GM12878 (cell line): ENCODE data around the gene FALEC. TPM values are rescaled to one million over a fixed set of nuclear protein-coding genes. Genes with fewer than 3 reads are reported as not detected.
A peak's percentile ranks its signal among the peaks of the same experiment; 100 is the strongest.

Experiments
- ATAC-seq: fragments of 200-7000 bp; cut with Tn5 transposase; 3 replicates; pipeline ENCODE4 v1.9.1; 2020; ENCODE audit warnings: mild to moderate bottlenecking, moderate library complexity
- BruUV-seq: library from RNA; stranded (reverse); fragments of 400-500 nt; replicated peaks from 2 replicates; lab custom pipeline; 2021; lab: Mats Ljungman, UMichigan
- CTCF ChIA-PET: fragments of 300-600 bp; sonication (Branson Sonifier 250); formaldehyde crosslinking; extraction: SDS; loops from one replicate; lab custom pipeline; 2021; ENCODE audit warnings: inconsistent platforms; lab: Yijun Ruan, JAX
- POLR2A ChIA-PET: fragments of 350-600 bp; formaldehyde crosslinking; extraction: SDS; loops from one replicate; lab custom pipeline; 2021; ENCODE audit warnings: inconsistent platforms; lab: Charles Lee
- RAD21 ChIA-PET: fragments of 300-600 bp; sonication (Branson Sonifier 250); formaldehyde crosslinking; loops from one replicate; lab custom pipeline; 2023; ENCODE audit warnings: antibody characterized with exemption; ENCODE audit not compliant: unreplicated experiment; lab: Charles Lee
- SMC1A ChIA-PET: fragments of 300-600 bp; sonication (Branson Sonifier 250); formaldehyde crosslinking; loops from one replicate; lab custom pipeline; 2023; ENCODE audit not compliant: unreplicated experiment, uncharacterized antibody; lab: Charles Lee
- DNase-seq: peaks from one replicate; pipeline ENCODE4 v3.0.0-alpha.2; 2011; ENCODE audit warnings: low read depth, low spot score
- FAIRE-seq: peaks from 3 replicates; lab custom pipeline; 2011; peaks lifted over from hg19 to GRCh38; lab: Jason Lieb, UNC
- H2AFZ ChIP-seq: 2 replicates; pipeline ENCODE4 v1.6.0; 2011; ENCODE audit warnings: low read depth, low read length, control low read depth; ENCODE audit not compliant: control insufficient read depth
- H3K27ac ChIP-seq: 2 replicates; pipeline ENCODE4 v1.5.1; 2011; ENCODE audit warnings: control low read depth; ENCODE audit not compliant: control insufficient read depth, insufficient read depth
- H3K27me3 ChIP-seq, 2 experiments: replicated peaks in 1 of 2; 2 replicates each; pipeline versions ENCODE4 v1.6.0 to v1.6.1; 2011; ENCODE audit warnings: low read length in 1 of 2; ENCODE audit not compliant: control insufficient read depth in 2 of 2, insufficient read depth in 2 of 2
- H3K36me3 ChIP-seq, 2 experiments: 2 replicates each; pipeline ENCODE4 v1.5.1; 2011; ENCODE audit warnings: low read length in 1 of 2; ENCODE audit not compliant: control insufficient read depth in 2 of 2, insufficient read depth in 2 of 2
- H3K4me1 ChIP-seq: 2 replicates; pipeline ENCODE4 v1.6.1; 2011; ENCODE audit warnings: mild to moderate bottlenecking, low read length, moderate library complexity, mixed read lengths; ENCODE audit not compliant: control insufficient read depth, insufficient read depth
- H3K4me2 ChIP-seq: 2 replicates; pipeline ENCODE4 v1.6.0; 2011; ENCODE audit warnings: control low read depth; ENCODE audit not compliant: control insufficient read depth, insufficient read depth
- H3K4me3 ChIP-seq: fragments of 200-600 bp; sonication (generic); 2 replicates; pipeline ENCODE4 v1.5.1; 2016
- H3K79me2 ChIP-seq: 2 replicates; pipeline ENCODE4 v1.6.0; 2011; ENCODE audit warnings: low read length; ENCODE audit not compliant: control insufficient read depth, insufficient read depth
- H3K9ac ChIP-seq: 2 replicates; pipeline ENCODE4 v1.8.0; 2011; ENCODE audit warnings: low read length, control low read depth, mixed read lengths; ENCODE audit not compliant: control insufficient read depth, insufficient read depth
- H3K9me3 ChIP-seq: replicated peaks from 3 replicates; pipeline ENCODE4 v1.5.1; 2011; ENCODE audit warnings: mild to moderate bottlenecking, low read length; ENCODE audit not compliant: control insufficient read depth, insufficient read depth
- H4K20me1 ChIP-seq: 2 replicates; pipeline ENCODE4 v1.6.0; 2011; ENCODE audit not compliant: control insufficient read depth, insufficient read depth
- RAD21 ChIP-seq: IDR thresholded peaks from 2 replicates; pipeline ENCODE4 v1.6.1; 2011; ENCODE audit warnings: mild to moderate bottlenecking, low read depth, low read length, moderate library complexity; ENCODE audit not compliant: insufficient read depth
- SREBF2 ChIP-seq: IDR thresholded peaks from 2 replicates; pipeline ENCODE4 v1.6.1; 2012; ENCODE audit warnings: mild to moderate bottlenecking, low read length
- WGBS: methylation state at CpG from one replicate; pipeline ENCODE4 v1.1.6; 2016; ENCODE audit warnings: low lambda C conversion rate; ENCODE audit not compliant: insufficient replicate concordance, insufficient coverage; ENCODE audit errors: missing lambda C conversion rate; 5-methylcytosine and 5-hydroxymethylcytosine counted together
- in situ Hi-C: fragments of 300-500 bp; cut with MboI; formaldehyde crosslinking; loops from 9 replicates; pipeline ENCODE4 v1.14.3; 2018; ENCODE audit warnings: mixed read lengths
- intact Hi-C: fragments of 100-400 bp; cut with micrococcal nuclease; formaldehyde crosslinking; loops from one replicate; pipeline ENCODE4 v1.14.2; 2022; ENCODE audit not compliant: unreplicated experiment
- polyA plus RNA-seq, 11 experiments: library from polyadenylated mRNA; depleted of rRNA in 4 of 11; unstranded in 6 of 11; stranded (reverse) in 5 of 11; fragments of >200 nt; fragmentation: Nextera tagmentation in 4 of 11; fragmentation: Illumina TruSeq in 1 of 11; extraction: Ambion mirVana in 4 of 11; extraction: Trizol in 1 of 11; gene quantifications; 1 replicate in 1 of 11; 2 replicates in 10 of 11; pipeline versions ENCODE4 v1.2.1 to v1.2.3, GENCODE V29; 2011 to 2016; ENCODE audit warnings: inconsistent platforms in 2 of 11, missing spikeins in 2 of 11, low read depth in 1 of 11
- total RNA-seq, 4 experiments: library from RNA; depleted of rRNA in 3 of 4; stranded (reverse); fragments of >200 nt in 3 of 4; fragmentation: Illumina TruSeq in 1 of 4; extraction: Trizol in 1 of 4; gene quantifications; 2 replicates each; pipeline versions ENCODE4 v1.2.1 to v1.2.3, GENCODE V29; 2013 to 2021
- TF ChIP-seq, protein P1 (sequence below), 3 experiments: IDR thresholded peaks in 2 of 3; conservative IDR thresholded peaks in 1 of 3; 2 replicates each; pipeline ENCODE4 v1.5.1; 2011; ENCODE audit warnings: low read depth in 3 of 3, low read length in 3 of 3, mild to moderate bottlenecking in 3 of 3, control low read depth in 2 of 3, moderate library complexity in 2 of 3, inconsistent platforms in 1 of 3, mixed read lengths in 1 of 3; ENCODE audit not compliant: control insufficient read depth in 2 of 3, insufficient read depth in 1 of 3; ENCODE audit errors: extremely low read depth in 1 of 3

The FALEC gene
- total and polyA plus RNA-seq, 10 of the 15 experiments (the other 5 are each of a cell fraction or from before 2014, with no cell fraction given), result 0.21 to 0.71 (median 0.32) TPM; not detected in 3

DNA sequence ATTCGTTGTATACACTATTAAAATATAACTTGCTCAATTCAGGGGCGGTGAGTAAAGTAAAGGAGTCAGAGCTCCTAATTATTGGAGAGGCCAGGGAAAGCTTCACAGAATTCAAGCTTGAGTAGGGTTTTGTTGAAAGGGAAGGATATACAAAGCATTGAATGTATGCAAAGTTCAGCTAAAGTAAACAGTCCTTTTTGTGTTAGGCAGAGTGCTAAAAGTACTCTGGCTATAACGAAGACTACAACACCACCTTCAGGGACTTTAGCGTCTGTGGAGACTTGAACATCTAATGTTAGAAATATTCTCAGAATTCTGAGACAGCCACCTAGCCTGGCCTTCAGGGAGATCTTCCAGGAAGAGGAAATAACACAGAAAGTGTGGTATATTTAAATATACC is 1.1 kb downstream of the FALEC start:
- Histone ChIP-seq H3K36me3 (no peaks in the 10 kb centered on the region; a peak in 1 of 4 replicates), H3K4me3 (peak overlapping the region; percentile 74), H3K27me3 (no peaks in the 10 kb centered on the region), H3K79me2 (no peaks in the 10 kb centered on the region), H2AFZ (peak overlapping the region; percentile 86; the same call in 1 of the 2 replicates), H3K9ac (no peak overlapping the region), H3K27ac (no peak overlapping the region), H3K4me1 (peaks cover 13% of the 10 kb centered on the region), H3K4me2 (peak overlapping the region; percentile 98), H3K9me3 (no peaks in the 10 kb centered on the region), H4K20me1 (no peaks in the 10 kb centered on the region)
- ChIA-PET CTCF (interaction anchor here (0.6 to 3.3 kb wide), 17 partner anchors 15 to 489 kb away, joined by 3 to 36 read pairs (median 4); no protein-coding TSS in a partner anchor), RAD21 (interaction anchor here (1.1 to 1.8 kb wide), 5 partner anchors 13 to 261 kb away, joined by 3 to 8 read pairs (median 4); partner anchors contain the start of gene TARS2), SMC1A (interaction anchor here (0.6 to 4.1 kb wide), 13 partner anchors 9 to 490 kb away, joined by 3 to 26 read pairs (median 3); partner anchors contain the start of genes ECM1, MINDY1 and TARS2), POLR2A (interaction anchor here (0.5 to 1.6 kb wide), 5 partner anchors 63 to 646 kb away, joined by 4 to 11 read pairs (median 5); partner anchors contain the start of genes ENSA, GOLPH3L and MCL1)
- FAIRE-seq (no peak), ATAC-seq (peak; percentile 4; the same call in 1 of the 3 replicates), DNase-seq (no peak)
- no TSS peak for BruUV-seq
- TF ChIP-seq RAD21 (peak; percentile 53), SREBF2 (no peak)
- TF ChIP-seq, protein P1, sequence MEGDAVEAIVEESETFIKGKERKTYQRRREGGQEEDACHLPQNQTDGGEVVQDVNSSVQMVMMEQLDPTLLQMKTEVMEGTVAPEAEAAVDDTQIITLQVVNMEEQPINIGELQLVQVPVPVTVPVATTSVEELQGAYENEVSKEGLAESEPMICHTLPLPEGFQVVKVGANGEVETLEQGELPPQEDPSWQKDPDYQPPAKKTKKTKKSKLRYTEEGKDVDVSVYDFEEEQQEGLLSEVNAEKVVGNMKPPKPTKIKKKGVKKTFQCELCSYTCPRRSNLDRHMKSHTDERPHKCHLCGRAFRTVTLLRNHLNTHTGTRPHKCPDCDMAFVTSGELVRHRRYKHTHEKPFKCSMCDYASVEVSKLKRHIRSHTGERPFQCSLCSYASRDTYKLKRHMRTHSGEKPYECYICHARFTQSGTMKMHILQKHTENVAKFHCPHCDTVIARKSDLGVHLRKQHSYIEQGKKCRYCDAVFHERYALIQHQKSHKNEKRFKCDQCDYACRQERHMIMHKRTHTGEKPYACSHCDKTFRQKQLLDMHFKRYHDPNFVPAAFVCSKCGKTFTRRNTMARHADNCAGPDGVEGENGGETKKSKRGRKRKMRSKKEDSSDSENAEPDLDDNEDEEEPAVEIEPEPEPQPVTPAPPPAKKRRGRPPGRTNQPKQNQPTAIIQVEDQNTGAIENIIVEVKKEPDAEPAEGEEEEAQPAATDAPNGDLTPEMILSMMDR (IDR thresholded peaks at IDR 0.05 in 2 of 3, conservative IDR thresholded peaks at IDR 0.05 in 1 of 3; ENCODE audit: control insufficient read depth in 2 of 3, extremely low read depth in 1 of 3, insufficient read depth in 1 of 3, low read depth in 3 of 3, low read length in 3 of 3), result peak; percentile 10 to 42 (median 27); a peak in 3 of 6 replicates
- in situ Hi-C loops (no loop called here), intact Hi-C loops (loop anchor here (5.0 kb wide), 2 partner anchors 54 to 259 kb away; partner anchors contain the start of gene CA14)
- 15% methylated on average over 4 of the region's 4 CpGs for WGBS
